HEK293 (cell line): ENCODE measurements around the gene MUC22.

ENCODE experiments used
- CTCF ChIA-PET: fragments of 350-600 bp; formaldehyde crosslinking; extraction: SDS; loops from one replicate; lab custom pipeline; 2021; ENCODE audit warnings: antibody characterized with exemption; lab: Yijun Ruan, JAX
- POLR2A ChIA-PET: fragments of 300-600 bp; formaldehyde crosslinking; extraction: SDS; loops from one replicate; lab custom pipeline; 2020; ENCODE audit warnings: antibody characterized with exemption, inconsistent platforms; lab: Yijun Ruan, JAX
- H3K27ac ChIP-seq: fragments of 200-500 bp; sonication (Bioruptor generic); 2 replicates; pipeline ENCODE4 v1.5.1; 2014; ENCODE audit warnings: low read depth, low read length, control low read depth, inconsistent platforms; ENCODE audit errors: extremely low read depth
- H3K36me3 ChIP-seq, 2 experiments: fragments of 200-500 bp in 1 of 2; sonication (Bioruptor generic) in 1 of 2; 1 replicate in 1 of 2; 2 replicates in 1 of 2; pipeline ENCODE4 v1.5.1; 2014 to 2017; ENCODE audit warnings: inconsistent platforms in 2 of 2, low read length in 2 of 2; ENCODE audit not compliant: control insufficient read depth in 2 of 2, insufficient read depth in 1 of 2
- H3K4me1 ChIP-seq: fragments of 200-500 bp; sonication (Bioruptor generic); 2 replicates; pipeline ENCODE4 v1.5.1; 2014; ENCODE audit warnings: mild to moderate bottlenecking, low read length, inconsistent platforms; ENCODE audit not compliant: control insufficient read depth, insufficient read depth
- H3K4me3 ChIP-seq: 2 replicates; pipeline ENCODE4 v1.5.1; 2011; ENCODE audit warnings: low read depth, mild to moderate bottlenecking, control low read depth, low read length, moderate library complexity
- H3K9me3 ChIP-seq: fragments of 200-500 bp; sonication (Bioruptor generic); 2 replicates; pipeline ENCODE4 v1.5.1; 2014; ENCODE audit warnings: low read depth, low read length, inconsistent platforms; ENCODE audit not compliant: control insufficient read depth, insufficient read depth
- BCL11A ChIP-seq: fragments of 450-650 bp; formaldehyde crosslinking; IDR thresholded peaks from 2 replicates; pipeline ENCODE4 v1.5.1; 2016; ENCODE audit warnings: low read depth, missing biosample characterization, missing genetic modification characterization
- BCL11B ChIP-seq: fragments of 450-650 bp; formaldehyde crosslinking; IDR thresholded peaks from 2 replicates; pipeline ENCODE4 v1.5.1; 2016; ENCODE audit warnings: low read depth, missing biosample characterization, missing genetic modification characterization
- INSM2 ChIP-seq: fragments of 450-650 bp; formaldehyde crosslinking; IDR thresholded peaks from 2 replicates; pipeline ENCODE4 v1.5.1; 2016; ENCODE audit warnings: missing biosample characterization, missing genetic modification characterization
- PRDM1 ChIP-seq: fragments of 450-650 bp; formaldehyde crosslinking; IDR thresholded peaks from 2 replicates; pipeline ENCODE4; 2016; ENCODE audit warnings: missing biosample characterization, missing genetic modification characterization
- REPIN1 ChIP-seq: fragments of 450-650 bp; formaldehyde crosslinking; IDR thresholded peaks from 2 replicates; pipeline ENCODE4 v1.5.1; 2017; ENCODE audit warnings: missing biosample characterization, missing genetic modification characterization, low read depth
- SP7 ChIP-seq: fragments of 450-650 bp; formaldehyde crosslinking; IDR thresholded peaks from 2 replicates; pipeline ENCODE4 v1.5.1; 2016; ENCODE audit warnings: missing biosample characterization, missing genetic modification characterization
- YY2 ChIP-seq: fragments of 450-650 bp; formaldehyde crosslinking; IDR thresholded peaks from 2 replicates; pipeline ENCODE4 v1.5.1; 2016; ENCODE audit warnings: missing biosample characterization, missing genetic modification characterization
- ZBTB17 ChIP-seq: fragments of 450-650 bp; formaldehyde crosslinking; IDR thresholded peaks from 2 replicates; pipeline ENCODE4 v1.5.1; 2016; ENCODE audit warnings: missing biosample characterization, missing genetic modification characterization
- ZEB2 ChIP-seq: fragments of 450-650 bp; formaldehyde crosslinking; IDR thresholded peaks from 2 replicates; pipeline ENCODE4 v1.5.1; 2016; ENCODE audit warnings: missing biosample characterization, missing genetic modification characterization
- ZNF146 ChIP-seq: fragments of 450-650 bp; formaldehyde crosslinking; IDR thresholded peaks from 2 replicates; pipeline ENCODE4 v1.5.1; 2016; ENCODE audit warnings: missing biosample characterization, missing genetic modification characterization
- ZNF184 ChIP-seq: fragments of 450-650 bp; IDR thresholded peaks from 2 replicates; pipeline ENCODE4 v1.5.1; 2018; ENCODE audit warnings: missing biosample characterization, mild to moderate bottlenecking, missing genetic modification characterization
- ZNF335 ChIP-seq: fragments of 450-650 bp; formaldehyde crosslinking; conservative IDR thresholded peaks from 2 replicates; pipeline ENCODE4 v1.5.1; 2016; ENCODE audit warnings: missing biosample characterization, missing genetic modification characterization
- ZNF366 ChIP-seq: fragments of 450-650 bp; formaldehyde crosslinking; conservative IDR thresholded peaks from 2 replicates; pipeline ENCODE4 v1.5.1; 2016; ENCODE audit warnings: missing biosample characterization, missing genetic modification characterization
- ZNF571 ChIP-seq: fragments of 450-650 bp; formaldehyde crosslinking; IDR thresholded peaks from 2 replicates; pipeline ENCODE4 v1.5.0; 2017; ENCODE audit warnings: missing biosample characterization, missing genetic modification characterization
- ZNF626 ChIP-seq: fragments of 450-650 bp; sonication (Bioruptor Pico); formaldehyde crosslinking; IDR thresholded peaks from 2 replicates; pipeline ENCODE4 v1.5.1; 2018; ENCODE audit warnings: missing biosample characterization, missing genetic modification characterization, inconsistent platforms
- ZNF654 ChIP-seq: fragments of 450-650 bp; formaldehyde crosslinking; IDR thresholded peaks from 2 replicates; pipeline ENCODE4 v1.5.1; 2016; ENCODE audit warnings: low read depth, missing biosample characterization, missing genetic modification characterization
- ZNF658 ChIP-seq: fragments of 450-650 bp; formaldehyde crosslinking; IDR thresholded peaks from 2 replicates; pipeline ENCODE4; 2016; ENCODE audit warnings: missing biosample characterization, missing genetic modification characterization
- ZNF660 ChIP-seq: fragments of 450-650 bp; IDR thresholded peaks from 2 replicates; pipeline ENCODE4 v1.5.1; 2018; ENCODE audit warnings: missing biosample characterization, mild to moderate bottlenecking, missing genetic modification characterization
- ZNF830 ChIP-seq: fragments of 450-650 bp; IDR thresholded peaks from 2 replicates; pipeline ENCODE4 v1.5.0; 2018; ENCODE audit warnings: missing biosample characterization, missing genetic modification characterization, low read depth, mild to moderate bottlenecking, moderate library complexity
- TF ChIP-seq, protein P1 (sequence below): fragments of 450-650 bp; formaldehyde crosslinking; IDR thresholded peaks from 2 replicates; pipeline ENCODE4 v1.5.1; 2016; ENCODE audit warnings: missing biosample characterization, missing genetic modification characterization
- TF ChIP-seq, protein P2 (sequence below): fragments of 450-650 bp; formaldehyde crosslinking; IDR thresholded peaks from 2 replicates; pipeline ENCODE4 v1.5.1; 2016; ENCODE audit warnings: missing biosample characterization, missing genetic modification characterization
- TF ChIP-seq, protein P3 (sequence below): fragments of 450-650 bp; formaldehyde crosslinking; IDR thresholded peaks from 2 replicates; pipeline ENCODE4 v1.5.1; 2016; ENCODE audit warnings: missing biosample characterization, missing genetic modification characterization

MUC22 gene

DNA sequence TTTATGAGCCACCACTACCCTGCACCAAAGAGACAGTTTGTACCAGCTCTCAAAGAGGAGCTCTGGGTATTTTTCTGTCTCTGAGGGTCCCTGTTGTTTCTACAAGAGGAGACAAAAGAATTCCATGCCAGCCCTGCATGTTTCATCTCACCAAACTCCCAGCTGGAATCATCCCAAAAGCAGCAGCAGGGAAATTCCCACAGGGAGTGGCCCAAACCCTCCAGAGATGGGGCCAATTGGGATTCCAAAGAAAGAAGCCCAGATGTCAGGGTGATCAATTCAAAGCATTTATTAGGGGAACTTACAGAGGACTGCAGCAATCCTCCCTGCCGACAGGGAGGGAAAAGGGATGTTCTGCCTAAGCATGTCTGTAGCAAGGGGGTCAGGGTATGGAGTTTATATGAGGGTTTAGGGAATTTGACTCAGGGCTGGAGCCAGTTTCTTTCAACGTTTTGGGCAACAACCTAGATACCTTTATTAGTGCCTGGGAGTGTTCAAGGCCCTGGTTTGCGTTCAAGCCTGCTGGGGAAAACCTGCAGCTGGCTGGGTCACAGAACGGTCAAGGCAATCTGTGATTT, 47.2 kb downstream of the MUC22 start:
- Histone ChIP-seq H3K27ac (no peak overlapping the region), H3K9me3 (no peaks in the 10 kb centered on the region), H3K36me3 (no peaks in the 10 kb centered on the region), H3K4me3 (no peak overlapping the region), H3K4me1 (no peaks in the 10 kb centered on the region)
- POLR2A ChIA-PET, result interaction anchor here (0.6 kb wide), 1 partner anchor 337 kb away, joined by 4 read pairs; no protein-coding TSS in a partner anchor
- CTCF ChIA-PET, result interaction anchor here (0.6 to 1.9 kb wide), 9 partner anchors 9 to 699 kb away, joined by 3 to 12 read pairs (median 3); no protein-coding TSS in a partner anchor
- TF ChIP-seq ZNF626 (tag by site-specific recombination) (no peak), REPIN1 (tag by site-specific recombination) (no peak)

DNA sequence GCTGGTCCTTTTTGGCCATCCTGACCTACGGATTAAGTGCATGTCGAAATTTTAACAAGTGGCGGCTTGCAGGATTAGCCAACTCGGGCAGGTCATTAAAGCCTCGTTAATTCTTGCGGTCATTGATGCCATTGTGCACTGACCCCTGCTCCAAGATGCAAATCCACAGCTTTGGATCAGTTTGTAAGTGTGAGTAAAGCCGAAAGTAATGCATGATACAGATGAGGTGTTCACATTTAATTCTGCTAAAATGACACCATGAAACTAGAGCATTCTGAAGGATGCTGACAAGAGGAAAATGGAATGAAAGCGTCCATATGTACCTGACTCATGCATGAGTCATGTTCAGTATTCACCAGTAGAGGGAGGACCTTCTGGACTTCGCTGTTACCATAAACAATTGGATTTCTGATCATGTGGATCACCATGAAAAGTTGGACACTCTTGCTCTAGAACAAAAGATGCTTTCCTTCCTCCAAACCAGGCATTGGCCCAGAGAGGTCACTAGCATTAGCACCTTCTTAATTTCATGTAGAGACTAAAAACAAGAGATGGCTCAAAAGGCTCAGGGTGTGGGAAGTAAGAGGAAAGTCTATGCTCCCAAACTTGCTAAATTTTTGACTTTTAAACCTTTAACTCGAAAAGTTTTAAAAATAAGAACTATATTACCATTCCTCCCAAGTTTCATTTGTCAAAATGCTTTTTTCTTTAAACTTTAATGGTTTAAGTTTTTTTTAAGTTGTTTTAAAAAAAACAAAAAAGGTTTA, 48.0 kb downstream of the MUC22 start:
- CTCF ChIA-PET, result interaction anchor here (0.6 to 1.9 kb wide), 7 partner anchors 8 to 316 kb away, joined by 3 to 12 read pairs (median 3); no protein-coding TSS in a partner anchor
- peak; percentile 86 for TF ChIP-seq PRDM1
- TF ChIP-seq ZNF658, result no peak
- TF ChIP-seq INSM2 (tag by site-specific recombination), result peak; percentile 60; the same call in 1 of the 2 replicates
- TF ChIP-seq ZNF571 (tag by site-specific recombination), result no peak
- TF ChIP-seq ZNF654, result peak; percentile 28; the same call in 1 of the 2 replicates
- peak; percentile 53 for TF ChIP-seq ZEB2
- peak; percentile 51 for TF ChIP-seq ZBTB17
- TF ChIP-seq ZNF335, result peak; percentile 17; the same call in 1 of the 2 replicates
- TF ChIP-seq YY2 (tag by site-specific recombination), result no peak
- TF ChIP-seq ZNF146, result no peak
- TF ChIP-seq SP7, result peak; percentile 73
- TF ChIP-seq, protein P1, sequence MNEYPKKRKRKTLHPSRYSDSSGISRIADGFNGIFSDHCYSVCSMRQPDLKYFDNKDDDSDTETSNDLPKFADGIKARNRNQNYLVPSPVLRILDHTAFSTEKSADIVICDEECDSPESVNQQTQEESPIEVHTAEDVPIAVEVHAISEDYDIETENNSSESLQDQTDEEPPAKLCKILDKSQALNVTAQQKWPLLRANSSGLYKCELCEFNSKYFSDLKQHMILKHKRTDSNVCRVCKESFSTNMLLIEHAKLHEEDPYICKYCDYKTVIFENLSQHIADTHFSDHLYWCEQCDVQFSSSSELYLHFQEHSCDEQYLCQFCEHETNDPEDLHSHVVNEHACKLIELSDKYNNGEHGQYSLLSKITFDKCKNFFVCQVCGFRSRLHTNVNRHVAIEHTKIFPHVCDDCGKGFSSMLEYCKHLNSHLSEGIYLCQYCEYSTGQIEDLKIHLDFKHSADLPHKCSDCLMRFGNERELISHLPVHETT, result peak; percentile 49; the same call in 1 of the 2 replicates
- TF ChIP-seq ZNF366, result peak; percentile 70
- TF ChIP-seq ZNF660 (tag by site-specific recombination), result peak; percentile 72; the same call in 1 of the 2 replicates
- TF ChIP-seq, protein P2, sequence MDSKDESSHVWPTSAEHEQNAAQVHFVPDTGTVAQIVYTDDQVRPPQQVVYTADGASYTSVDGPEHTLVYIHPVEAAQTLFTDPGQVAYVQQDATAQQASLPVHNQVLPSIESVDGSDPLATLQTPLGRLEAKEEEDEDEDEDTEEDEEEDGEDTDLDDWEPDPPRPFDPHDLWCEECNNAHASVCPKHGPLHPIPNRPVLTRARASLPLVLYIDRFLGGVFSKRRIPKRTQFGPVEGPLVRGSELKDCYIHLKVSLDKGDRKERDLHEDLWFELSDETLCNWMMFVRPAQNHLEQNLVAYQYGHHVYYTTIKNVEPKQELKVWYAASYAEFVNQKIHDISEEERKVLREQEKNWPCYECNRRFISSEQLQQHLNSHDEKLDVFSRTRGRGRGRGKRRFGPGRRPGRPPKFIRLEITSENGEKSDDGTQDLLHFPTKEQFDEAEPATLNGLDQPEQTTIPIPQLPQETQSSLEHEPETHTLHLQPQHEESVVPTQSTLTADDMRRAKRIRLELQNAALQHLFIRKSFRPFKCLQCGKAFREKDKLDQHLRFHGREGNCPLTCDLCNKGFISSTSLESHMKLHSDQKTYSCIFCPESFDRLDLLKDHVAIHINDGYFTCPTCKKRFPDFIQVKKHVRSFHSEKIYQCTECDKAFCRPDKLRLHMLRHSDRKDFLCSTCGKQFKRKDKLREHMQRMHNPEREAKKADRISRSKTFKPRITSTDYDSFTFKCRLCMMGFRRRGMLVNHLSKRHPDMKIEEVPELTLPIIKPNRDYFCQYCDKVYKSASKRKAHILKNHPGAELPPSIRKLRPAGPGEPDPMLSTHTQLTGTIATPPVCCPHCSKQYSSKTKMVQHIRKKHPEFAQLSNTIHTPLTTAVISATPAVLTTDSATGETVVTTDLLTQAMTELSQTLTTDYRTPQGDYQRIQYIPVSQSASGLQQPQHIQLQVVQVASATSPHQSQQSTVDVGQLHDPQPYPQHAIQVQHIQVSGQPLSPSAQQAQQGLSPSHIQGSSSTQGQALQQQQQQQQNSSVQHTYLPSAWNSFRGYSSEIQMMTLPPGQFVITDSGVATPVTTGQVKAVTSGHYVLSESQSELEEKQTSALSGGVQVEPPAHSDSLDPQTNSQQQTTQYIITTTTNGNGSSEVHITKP (tag by site-specific recombination), result peak; percentile 29; the same call in 1 of the 2 replicates
- TF ChIP-seq ZNF184 (tag by site-specific recombination), result peak; percentile 63; the same call in 1 of the 2 replicates
- TF ChIP-seq ZNF830, result no peak
- TF ChIP-seq, protein P3, sequence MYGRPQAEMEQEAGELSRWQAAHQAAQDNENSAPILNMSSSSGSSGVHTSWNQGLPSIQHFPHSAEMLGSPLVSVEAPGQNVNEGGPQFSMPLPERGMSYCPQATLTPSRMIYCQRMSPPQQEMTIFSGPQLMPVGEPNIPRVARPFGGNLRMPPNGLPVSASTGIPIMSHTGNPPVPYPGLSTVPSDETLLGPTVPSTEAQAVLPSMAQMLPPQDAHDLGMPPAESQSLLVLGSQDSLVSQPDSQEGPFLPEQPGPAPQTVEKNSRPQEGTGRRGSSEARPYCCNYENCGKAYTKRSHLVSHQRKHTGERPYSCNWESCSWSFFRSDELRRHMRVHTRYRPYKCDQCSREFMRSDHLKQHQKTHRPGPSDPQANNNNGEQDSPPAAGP, result peak; percentile 64; the same call in 1 of the 2 replicates
- TF ChIP-seq BCL11A, result no peak
- no peak for TF ChIP-seq BCL11B

More for the DNA sequence above, 48.0 kb downstream of the MUC22 start:
- H3K9me3 ChIP-seq, result no peaks in the 10 kb centered on the region
- no peaks in the 10 kb centered on the region for H3K4me1 ChIP-seq
- no peak overlapping the region for H3K27ac ChIP-seq
- no peaks in the 10 kb centered on the region for H3K36me3 ChIP-seq
- POLR2A ChIA-PET, result interaction anchor here (0.6 to 0.7 kb wide), 2 partner anchors 300 to 338 kb away, joined by 3 to 4 read pairs; no protein-coding TSS in a partner anchor
- no peak overlapping the region for H3K4me3 ChIP-seq
